ENCODE results near the gene IRS4. TPM values are rescaled to one million over a fixed set of nuclear protein-coding genes. Genes with fewer than 3 reads are reported as not detected.

The IRS4 gene
- not detected in 2 replicates for total RNA-seq

DNA sequence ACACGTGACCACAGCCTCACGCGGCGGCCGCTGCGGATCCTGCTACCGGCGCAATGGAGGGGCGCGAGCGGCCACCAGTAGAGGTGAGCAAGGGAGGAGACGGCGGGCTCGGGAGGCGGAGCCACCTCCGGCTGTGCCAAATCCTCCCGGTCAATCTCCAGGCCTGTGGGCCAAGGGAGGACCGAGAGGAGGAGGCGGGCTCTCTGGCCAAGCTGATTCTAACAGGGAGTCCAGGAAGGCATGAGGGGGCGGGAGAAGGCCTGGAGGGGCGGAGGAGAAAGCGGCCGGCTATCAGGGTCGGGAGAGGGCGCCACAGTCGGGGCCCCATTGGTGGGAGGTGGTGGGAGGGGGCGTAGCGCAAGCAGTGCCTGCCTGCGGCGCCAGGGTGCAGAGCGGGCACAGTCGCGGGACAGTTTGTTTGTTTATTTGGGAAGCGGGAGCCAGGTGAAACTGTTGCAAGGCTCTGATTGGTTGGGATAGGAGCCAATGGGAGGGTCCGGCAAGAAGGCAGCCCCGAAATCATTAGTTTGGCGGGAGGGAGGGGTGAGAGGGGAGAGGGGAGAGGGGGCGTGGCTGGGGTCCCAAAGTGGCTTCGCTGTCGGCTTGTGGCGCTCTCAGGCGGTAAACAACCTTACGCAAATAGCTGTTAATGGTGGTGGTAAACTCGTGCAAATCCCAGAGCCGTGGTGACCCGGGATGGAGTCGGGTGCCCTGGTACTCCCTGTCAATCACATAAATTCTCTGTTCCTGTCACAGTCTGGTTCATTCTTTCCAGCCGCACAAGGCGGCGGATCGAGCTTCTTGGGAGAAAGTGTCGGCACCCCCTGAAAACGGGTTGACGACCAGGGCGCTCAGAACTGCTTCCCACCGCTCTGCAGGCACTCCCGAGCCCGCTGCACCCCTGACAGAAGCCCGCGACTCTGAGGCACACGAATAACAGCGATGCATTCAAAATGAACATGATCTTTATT is at the start of gene IRS4:
Gene IRS4 (minus strand): TSS at position 55 of the 971 bp plus-strand sequence.
- Mint-ChIP-seq H3K9me3 (no peaks in the 10 kb centered on the region), H3K4me1 (ENCODE audit: low read depth) (no peaks in the 10 kb centered on the region), H3K4me3 (ENCODE audit: low read depth) (no peak within 1 kb of the TSS), H3K27me3 (ENCODE audit: low read depth) (peaks cover 35% of the 10 kb centered on the region), H3K36me3 (ENCODE audit: low read depth) (no peaks in the 10 kb centered on the region), H3K27ac (no peak within 1 kb of the TSS)
- intact Hi-C loops (cut with micrococcal nuclease) = no loop called here
- no peak for DNase-seq (ENCODE audit: low spot score)

DNA sequence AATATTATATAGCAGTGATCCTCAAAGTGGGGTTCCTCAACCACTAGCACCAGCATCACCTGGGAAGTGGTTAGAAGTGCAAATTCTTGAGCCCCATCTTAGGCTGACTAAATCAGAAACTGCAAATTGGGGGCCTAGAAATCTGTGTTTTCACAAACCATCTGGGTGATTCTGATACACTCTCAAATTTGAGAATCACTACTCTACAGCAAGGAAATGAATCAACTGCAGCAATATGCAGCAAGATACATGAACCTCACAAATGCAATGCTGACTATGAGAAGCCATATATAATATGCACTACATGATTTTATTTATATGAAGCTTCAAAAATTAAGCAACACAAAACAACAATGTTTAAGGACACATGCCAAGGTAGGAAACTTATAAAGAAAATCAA is 36.2 kb upstream of the IRS4 start:
- no peaks in the 10 kb centered on the region for H3K36me3 Mint-ChIP-seq (ENCODE audit: low read depth)
- H3K27ac Mint-ChIP-seq = no peak overlapping the region
- peaks cover 14% of the 10 kb centered on the region for H3K9me3 Mint-ChIP-seq
- H3K4me1 Mint-ChIP-seq (ENCODE audit: low read depth) = no peaks in the 10 kb centered on the region
- no peaks in the 10 kb centered on the region for H3K27me3 Mint-ChIP-seq (ENCODE audit: low read depth)
- H3K4me3 Mint-ChIP-seq (ENCODE audit: low read depth) = no peak overlapping the region
- no peak for DNase-seq (ENCODE audit: low spot score)
- intact Hi-C loops (cut with micrococcal nuclease) = no loop called here

DNA sequence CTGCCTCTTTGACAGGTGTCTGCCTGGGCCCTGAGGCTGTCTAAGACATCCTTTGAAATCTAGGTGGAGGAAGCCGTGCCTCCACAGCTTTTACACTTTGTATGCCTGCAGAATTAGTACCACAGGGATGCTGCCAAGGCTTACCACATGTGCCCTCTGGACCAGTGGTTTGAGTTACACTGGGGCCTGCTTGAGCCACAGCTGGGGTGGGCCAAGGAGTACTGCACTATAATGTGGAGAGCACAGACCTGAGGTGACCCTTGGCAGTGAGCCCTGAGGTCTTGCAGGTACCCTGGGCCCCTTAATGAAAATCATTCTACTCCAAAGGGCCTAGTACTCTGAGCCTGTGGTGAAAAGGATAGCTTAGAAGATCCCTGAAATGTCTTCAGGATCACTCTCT is 27.2 kb upstream of the IRS4 start:
- H3K27ac Mint-ChIP-seq = no peak overlapping the region
- no peaks in the 10 kb centered on the region for H3K4me1 Mint-ChIP-seq (ENCODE audit: low read depth)
- H3K9me3 Mint-ChIP-seq = no peaks in the 10 kb centered on the region
- no peaks in the 10 kb centered on the region for H3K27me3 Mint-ChIP-seq (ENCODE audit: low read depth)
- no peaks in the 10 kb centered on the region for H3K36me3 Mint-ChIP-seq (ENCODE audit: low read depth)
- no peak overlapping the region for H3K4me3 Mint-ChIP-seq (ENCODE audit: low read depth)
- intact Hi-C loops (cut with micrococcal nuclease) = no loop called here
- DNase-seq (ENCODE audit: low spot score) = no peak

DNA sequence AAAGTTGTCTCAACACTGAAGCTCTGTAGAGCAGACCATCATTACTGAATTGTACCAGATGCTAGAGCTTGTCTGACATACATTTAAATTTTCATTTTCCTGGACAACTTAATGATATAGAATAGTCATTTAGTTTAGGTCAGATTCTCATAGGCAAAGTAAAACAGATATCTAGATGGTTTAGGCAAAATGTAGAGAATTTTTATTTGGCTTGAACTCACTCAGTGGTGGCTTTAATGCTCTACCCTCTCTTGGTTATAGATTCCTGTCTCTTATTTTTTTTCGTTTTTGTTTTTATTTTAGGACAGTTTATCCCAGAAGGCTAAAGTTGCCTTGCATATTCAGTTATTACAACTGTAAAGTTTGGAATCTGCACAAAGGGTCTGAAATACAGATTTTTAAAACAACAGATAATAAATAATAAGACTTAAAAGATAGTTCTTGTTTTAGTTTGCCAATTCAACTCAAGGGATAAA is 4.0 kb upstream of the IRS4 start:
- Mint-ChIP-seq H3K27me3 (ENCODE audit: low read depth) (peaks cover 18% of the 10 kb centered on the region), H3K36me3 (ENCODE audit: low read depth) (no peaks in the 10 kb centered on the region), H3K4me3 (ENCODE audit: low read depth) (no peak overlapping the region), H3K4me1 (ENCODE audit: low read depth) (no peaks in the 10 kb centered on the region), H3K9me3 (no peaks in the 10 kb centered on the region), H3K27ac (no peak overlapping the region)
- intact Hi-C loops (cut with micrococcal nuclease) = no loop called here
- no peak for DNase-seq (ENCODE audit: low spot score)

DNA sequence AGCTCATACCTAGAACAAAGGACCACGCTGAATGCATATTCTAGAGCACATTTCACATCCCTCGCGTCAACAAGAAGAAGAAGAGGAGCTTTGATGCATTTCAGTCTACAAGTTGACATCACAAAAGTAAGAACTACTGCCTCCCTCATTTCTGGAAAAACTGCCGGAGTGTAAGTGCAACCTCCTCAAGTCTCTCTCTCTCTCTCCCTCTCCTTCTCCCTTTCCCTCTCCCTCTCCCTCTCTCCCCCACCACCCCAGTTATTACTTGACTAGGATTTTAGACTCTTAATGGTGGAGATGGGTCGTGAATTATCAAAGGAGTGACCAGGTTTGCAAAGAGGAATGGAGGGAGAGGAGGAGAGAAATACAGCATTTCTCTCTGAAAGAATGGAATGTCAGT is 1.4 kb upstream of the IRS4 start:
- Mint-ChIP-seq H3K4me3 (ENCODE audit: low read depth) (no peak overlapping the region), H3K27ac (no peak overlapping the region), H3K9me3 (no peaks in the 10 kb centered on the region), H3K36me3 (ENCODE audit: low read depth) (no peaks in the 10 kb centered on the region), H3K4me1 (ENCODE audit: low read depth) (no peaks in the 10 kb centered on the region), H3K27me3 (ENCODE audit: low read depth) (peaks cover 32% of the 10 kb centered on the region)
- intact Hi-C loops (cut with micrococcal nuclease) = no loop called here
- no peak for DNase-seq (ENCODE audit: low spot score)

DNA sequence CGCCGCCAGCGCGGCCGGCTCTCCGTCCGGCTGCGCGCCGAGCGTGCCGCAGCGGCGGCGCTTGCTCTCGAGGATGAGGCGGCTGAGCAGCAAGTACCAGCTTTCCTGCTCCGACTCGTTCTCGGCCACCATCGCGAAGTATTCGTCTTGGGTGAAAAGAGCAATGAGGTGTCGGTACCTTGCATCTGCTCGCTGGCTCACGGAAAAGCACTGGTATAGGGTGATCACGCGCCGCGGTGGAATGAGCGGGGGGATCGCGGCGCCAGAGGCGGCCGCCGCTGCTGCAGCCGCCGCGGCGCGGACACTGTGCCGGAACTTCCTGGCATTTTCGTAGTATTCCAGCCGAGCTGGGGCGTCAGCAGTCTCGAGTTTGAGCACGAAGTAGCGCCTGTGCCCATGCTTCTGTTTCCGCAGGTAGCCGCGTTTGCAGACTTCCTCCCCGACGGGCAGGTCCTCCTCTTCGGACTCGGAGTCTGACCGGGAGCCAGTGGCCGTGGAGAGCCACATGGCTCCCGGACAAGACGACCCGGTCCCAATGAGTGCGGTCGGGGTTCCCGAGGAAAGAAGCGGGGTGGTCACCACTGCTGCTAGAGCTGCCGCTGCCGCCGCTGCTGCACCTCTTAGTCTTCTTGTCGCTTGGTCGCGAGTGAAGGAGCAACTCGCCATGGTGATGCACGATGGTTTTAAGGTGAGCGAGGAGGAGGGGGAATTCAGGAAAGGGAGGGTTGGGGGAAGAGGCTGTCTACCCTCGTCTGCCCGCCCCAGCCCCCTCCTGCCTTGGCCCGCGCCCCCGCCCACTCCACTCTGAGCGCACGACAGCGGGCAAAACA is 469 bp downstream of the IRS4 start:
- Mint-ChIP-seq H3K4me1 (ENCODE audit: low read depth) (no peaks in the 10 kb centered on the region), H3K9me3 (no peaks in the 10 kb centered on the region), H3K4me3 (ENCODE audit: low read depth) (no peak overlapping the region), H3K27ac (no peak overlapping the region), H3K36me3 (ENCODE audit: low read depth) (no peaks in the 10 kb centered on the region), H3K27me3 (ENCODE audit: low read depth) (peaks cover 38% of the 10 kb centered on the region)
- intact Hi-C loops (cut with micrococcal nuclease) = no loop called here
- DNase-seq (ENCODE audit: low spot score) = no peak

DNA sequence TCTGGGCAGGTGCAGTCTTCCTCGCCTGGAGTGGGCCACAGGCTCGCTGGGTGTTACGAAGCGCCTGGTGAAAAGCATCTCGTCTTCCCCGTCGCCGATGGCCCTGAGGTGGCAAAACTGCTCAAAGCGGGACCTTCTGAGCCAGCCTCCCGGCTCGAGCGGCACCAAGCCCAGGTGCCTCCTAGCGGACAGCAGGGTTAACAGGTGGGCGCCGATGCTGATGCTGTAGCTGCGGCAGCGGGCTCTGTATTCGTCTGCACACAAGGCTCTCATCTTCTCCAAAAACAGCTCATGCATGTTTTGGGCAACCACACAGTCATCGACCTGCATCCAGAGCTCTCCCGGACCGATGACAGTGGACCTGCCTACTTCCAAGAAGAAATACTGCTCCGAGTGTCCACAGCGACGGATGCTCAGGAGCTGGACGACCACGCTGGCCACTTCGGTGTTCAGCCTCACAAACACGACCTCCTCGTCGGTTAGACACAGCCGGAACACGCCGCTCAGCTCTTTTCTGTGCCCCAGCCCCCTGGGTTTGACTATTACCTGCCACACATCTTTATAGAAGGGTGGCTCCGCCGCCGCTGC is 1.2 kb downstream of the IRS4 start:
- Mint-ChIP-seq H3K4me1 (ENCODE audit: low read depth) (no peaks in the 10 kb centered on the region), H3K9me3 (no peaks in the 10 kb centered on the region), H3K4me3 (ENCODE audit: low read depth) (no peak overlapping the region), H3K27ac (no peak overlapping the region), H3K27me3 (ENCODE audit: low read depth) (peaks cover 41% of the 10 kb centered on the region), H3K36me3 (ENCODE audit: low read depth) (no peaks in the 10 kb centered on the region)
- intact Hi-C loops (cut with micrococcal nuclease) = no loop called here
- DNase-seq (ENCODE audit: low spot score) = no peak

DNA sequence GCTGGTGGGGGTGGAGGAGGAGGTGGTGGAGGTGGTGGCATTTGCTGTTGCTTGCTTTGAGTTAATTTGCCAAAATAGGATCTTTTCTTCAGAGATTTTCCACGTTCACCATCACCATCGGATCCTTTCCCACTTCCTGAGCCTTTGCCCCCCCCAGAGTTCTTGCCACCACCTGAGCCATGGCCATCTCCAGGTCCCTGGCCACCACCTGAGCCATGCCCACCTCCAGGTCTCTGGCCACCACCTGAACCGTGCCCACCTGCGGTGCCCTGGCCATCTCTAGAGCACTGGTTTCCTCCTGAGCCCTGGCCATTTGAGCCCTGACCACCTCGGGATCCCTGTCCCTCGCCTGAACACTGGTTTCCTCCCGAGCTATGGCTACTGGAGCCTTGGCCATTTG is 1.9 kb downstream of the IRS4 start:
- Mint-ChIP-seq H3K4me1 (ENCODE audit: low read depth) (no peaks in the 10 kb centered on the region), H3K27ac (no peak overlapping the region), H3K9me3 (no peaks in the 10 kb centered on the region), H3K27me3 (ENCODE audit: low read depth) (peaks cover 41% of the 10 kb centered on the region), H3K4me3 (ENCODE audit: low read depth) (no peak overlapping the region), H3K36me3 (ENCODE audit: low read depth) (no peaks in the 10 kb centered on the region)
- no peak for DNase-seq (ENCODE audit: low spot score)
- intact Hi-C loops (cut with micrococcal nuclease) = no loop called here

DNA sequence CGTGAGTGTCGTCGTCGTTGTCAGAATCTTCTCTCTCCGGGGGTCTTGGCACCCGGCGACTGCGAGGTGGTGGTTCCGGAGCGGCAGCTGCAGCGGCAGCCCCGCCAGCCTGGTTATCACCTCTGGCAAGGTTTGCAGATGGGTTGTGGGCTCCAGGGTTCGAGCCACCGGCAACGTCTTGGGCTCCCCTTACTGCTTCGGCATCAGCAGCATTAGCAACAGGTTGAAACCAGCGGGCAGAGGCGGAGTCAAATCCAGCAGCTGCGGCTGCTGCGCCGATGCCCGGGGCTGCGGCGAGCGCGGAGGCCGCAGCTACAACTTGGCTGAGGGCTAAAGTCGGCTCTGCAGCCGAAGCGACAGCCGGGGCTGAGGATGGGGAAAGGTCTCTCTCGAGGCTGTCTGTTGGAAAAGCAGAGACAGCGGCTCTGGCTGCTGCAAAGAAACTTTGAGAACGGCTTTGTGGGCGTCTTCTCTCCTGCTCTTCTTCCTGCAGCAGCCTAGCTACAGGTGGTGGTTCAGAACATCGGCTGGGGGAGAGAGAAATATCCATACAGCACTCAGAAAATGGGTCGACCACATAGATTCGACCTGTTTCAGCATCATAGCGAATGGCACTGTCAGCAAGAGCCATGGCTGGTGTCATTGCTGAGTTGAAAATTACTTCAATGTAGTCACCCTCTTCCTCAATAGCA is 3.6 kb downstream of the IRS4 start:
- no peak for DNase-seq (ENCODE audit: low spot score)
- Mint-ChIP-seq H3K36me3 (ENCODE audit: low read depth) (no peaks in the 10 kb centered on the region), H3K27me3 (ENCODE audit: low read depth) (peaks cover 39% of the 10 kb centered on the region), H3K9me3 (no peaks in the 10 kb centered on the region), H3K27ac (no peak overlapping the region), H3K4me1 (ENCODE audit: low read depth) (no peaks in the 10 kb centered on the region), H3K4me3 (ENCODE audit: low read depth) (no peak overlapping the region)
- intact Hi-C loops (cut with micrococcal nuclease) = no loop called here

DNA sequence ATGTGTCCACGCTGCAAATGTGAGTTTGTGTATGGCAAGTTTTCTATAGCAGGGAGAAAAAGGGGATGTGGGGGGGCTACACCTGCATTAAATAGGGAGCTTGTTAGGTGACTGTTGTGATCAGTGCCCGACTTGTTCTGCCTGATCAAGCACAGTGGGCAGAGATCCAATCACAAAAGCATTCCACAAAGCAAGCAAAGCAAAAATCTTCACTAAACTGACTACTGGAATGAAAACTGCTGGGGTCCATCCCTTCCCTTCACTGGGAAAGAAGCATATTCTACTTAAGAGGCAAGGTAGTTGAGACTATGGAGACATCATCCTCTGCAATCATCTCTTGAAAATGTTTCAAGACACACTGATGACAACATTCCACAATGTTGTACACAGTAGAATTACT is 5.2 kb downstream of the IRS4 start:
- no peaks in the 10 kb centered on the region for H3K9me3 Mint-ChIP-seq
- peaks cover 30% of the 10 kb centered on the region for H3K27me3 Mint-ChIP-seq (ENCODE audit: low read depth)
- DNase-seq (ENCODE audit: low spot score) = no peak
- H3K4me1 Mint-ChIP-seq (ENCODE audit: low read depth) = no peaks in the 10 kb centered on the region
- intact Hi-C loops (cut with micrococcal nuclease) = no loop called here
- H3K27ac Mint-ChIP-seq = no peak overlapping the region
- no peak overlapping the region for H3K4me3 Mint-ChIP-seq (ENCODE audit: low read depth)
- no peaks in the 10 kb centered on the region for H3K36me3 Mint-ChIP-seq (ENCODE audit: low read depth)

DNA sequence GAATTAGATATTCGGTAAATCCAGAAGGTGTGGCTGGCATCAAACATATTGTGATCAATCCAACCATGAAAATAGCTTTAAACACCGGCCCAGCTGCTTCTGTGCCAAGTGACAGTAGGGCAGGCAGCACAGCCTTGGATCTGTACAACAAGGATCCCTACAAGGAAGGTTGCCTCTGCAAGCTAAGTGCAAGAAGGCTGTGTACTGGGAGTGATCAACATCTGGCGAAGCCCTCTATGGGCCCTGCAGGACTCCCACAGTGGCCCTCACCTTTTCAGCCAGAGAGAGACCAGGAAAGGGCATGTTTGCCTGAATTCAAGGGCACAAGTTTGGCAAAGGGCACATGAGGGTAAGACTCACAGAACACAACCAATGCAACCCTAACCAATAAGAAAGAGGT is 9.6 kb downstream of the IRS4 start:
- Mint-ChIP-seq H3K9me3 (no peaks in the 10 kb centered on the region), H3K4me1 (ENCODE audit: low read depth) (no peaks in the 10 kb centered on the region), H3K27me3 (ENCODE audit: low read depth) (peaks cover 8% of the 10 kb centered on the region), H3K27ac (no peak overlapping the region), H3K36me3 (ENCODE audit: low read depth) (no peaks in the 10 kb centered on the region), H3K4me3 (ENCODE audit: low read depth) (no peak overlapping the region)
- intact Hi-C loops (cut with micrococcal nuclease) = no loop called here
- no peak for DNase-seq (ENCODE audit: low spot score)

DNA sequence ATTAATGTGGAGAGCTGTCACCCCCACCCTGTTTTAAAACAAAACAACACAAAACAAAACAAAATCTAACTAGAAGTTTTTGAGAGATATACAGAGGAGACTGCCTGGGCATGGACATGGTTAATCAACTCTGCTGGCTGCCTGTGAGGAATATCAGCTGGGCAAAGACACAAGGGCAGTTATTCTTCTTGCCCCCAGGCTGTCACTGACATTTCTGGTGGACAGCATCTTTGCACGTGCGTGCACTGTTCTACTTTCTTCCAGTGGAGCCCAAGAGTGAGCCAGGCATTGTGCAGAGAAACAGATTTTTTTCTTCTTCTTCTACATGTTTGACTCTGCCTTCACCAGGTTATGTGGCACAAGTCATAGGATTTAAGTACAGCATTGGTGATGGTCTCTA is 13.8 kb downstream of the IRS4 start:
- Mint-ChIP-seq H3K9me3 (no peaks in the 10 kb centered on the region), H3K27me3 (ENCODE audit: low read depth) (no peaks in the 10 kb centered on the region), H3K36me3 (ENCODE audit: low read depth) (no peaks in the 10 kb centered on the region), H3K27ac (no peak overlapping the region), H3K4me1 (ENCODE audit: low read depth) (no peaks in the 10 kb centered on the region), H3K4me3 (ENCODE audit: low read depth) (no peak overlapping the region)
- intact Hi-C loops (cut with micrococcal nuclease) = no loop called here
- DNase-seq (ENCODE audit: low spot score) = no peak
